ENCODE results near the gene AVEN. TPM values are rescaled to one million over a fixed set of nuclear protein-coding genes. Genes with fewer than 3 reads are reported as not detected.

Gene AVEN
- total and polyA plus RNA-seq, 2 of the 8 experiments (the other 6 are each of a cell fraction or from before 2014, with no cell fraction given): 5.5 to 17.0 TPM

GRCh38 chr15:33872416-33873106 lies 166.4 kb downstream of the AVEN start:
- no peak overlapping the region for H4K91ac ChIP-seq (replicated peaks; ENCODE audit: insufficient read length, low read length)
- no peak overlapping the region for H3K4me3 ChIP-seq (ENCODE audit: extremely low read depth in 1 of 4, insufficient read depth in 2 of 4, low read depth in 3 of 4, low read length in 4 of 4)
- H3K27ac ChIP-seq (ENCODE audit: low read depth, low read length): no peak overlapping the region
- no peak overlapping the region for H2BK15ac ChIP-seq (ENCODE audit: low read length)
- ChIA-PET CTCF (ENCODE audit: partially characterized antibody) (interaction anchor here (0.8 to 1.4 kb wide), 3 partner anchors 14 to 114 kb away, joined by 3 to 4 read pairs (median 4); no protein-coding TSS in a partner anchor), POLR2A (ENCODE audit: partially characterized antibody) (no interaction called here)
- H3K23me2 ChIP-seq (ENCODE audit: low read depth, low read length): no peaks in the 10 kb centered on the region
- no peak overlapping the region for H2AFZ ChIP-seq (ENCODE audit: low read length)
- H3K14ac ChIP-seq (ENCODE audit: insufficient read length): no peak overlapping the region
- no peak overlapping the region for H4K8ac ChIP-seq (ENCODE audit: extremely low read depth, insufficient read depth, low read length)
- no peak overlapping the region for H2BK20ac ChIP-seq (ENCODE audit: low read length)
- H2BK5ac ChIP-seq (ENCODE audit: low read depth, low read length): no peak overlapping the region
- no peak overlapping the region for H3K56ac ChIP-seq (replicated peaks; ENCODE audit: insufficient read length, low read depth, low read length)
- no peaks in the 10 kb centered on the region for H3K79me2 ChIP-seq (ENCODE audit: control insufficient read depth in 1 of 2, insufficient read depth in 2 of 2, low read length in 2 of 2)
- DNase-seq (ENCODE audit: low read depth in 1 of 2, low spot score in 2 of 2) (no peak), FAIRE-seq (no peak)
- H3K79me1 ChIP-seq (ENCODE audit: low read depth, low read length): no peaks in the 10 kb centered on the region
- TF ChIP-seq ZNF274 (IDR thresholded peaks at IDR 0.05; ENCODE audit: borderline replicate concordance, extremely low read depth, low read length) (no peak), RFX5 (IDR thresholded peaks at IDR 0.05; ENCODE audit: borderline replicate concordance, low read depth, low read length) (no peak)
- H2BK12ac ChIP-seq (ENCODE audit: low read depth, low read length): no peak overlapping the region
- no peak overlapping the region for H2AK5ac ChIP-seq (ENCODE audit: low read depth, low read length)
- H3K9ac ChIP-seq (replicated peaks in 1 of 4; ENCODE audit: extremely low read depth in 1 of 4, low read depth in 3 of 4, low read length in 3 of 4): peak overlapping the region in 1 of 4 experiments; percentile 1; a peak in 1 of 7 replicates
- 86% methylated on average over 13 of the region's 13 CpGs; no CpG with 5 or more reads in 1 of the 2 experiments for WGBS, 2 experiments (ENCODE audit: extremely low coverage in 1 of 2, insufficient coverage in 1 of 2, insufficient read length in 1 of 2, insufficient replicate concordance in 2 of 2, low coverage in 1 of 2, low lambda C conversion rate in 2 of 2, missing lambda C conversion rate in 1 of 2)
- no peaks in the 10 kb centered on the region for H3K36me3 ChIP-seq (ENCODE audit: control insufficient read depth in 2 of 4, insufficient read depth in 4 of 4, low read length in 3 of 4)
- H4K5ac ChIP-seq (ENCODE audit: insufficient read length, low read depth, low read length): no peak overlapping the region
- H3K9me3 ChIP-seq (ENCODE audit: insufficient read depth in 2 of 2, low read depth in 1 of 2, low read length in 1 of 2): no peaks in the 10 kb centered on the region
- no peak overlapping the region for H3K4ac ChIP-seq (replicated peaks; ENCODE audit: insufficient read length, low read depth, low read length)
- H3K4me1 ChIP-seq (replicated peaks in 1 of 4; ENCODE audit: control insufficient read depth in 3 of 4, insufficient read depth in 4 of 4, low read length in 3 of 4): peaks cover 0 to 6% (median 5%) of the 10 kb centered on the region in 4 experiments; a peak in 4 of 7 replicates
- no peak overlapping the region for H3K18ac ChIP-seq (ENCODE audit: extremely low read depth, low read length)
- no peak overlapping the region for H2BK120ac ChIP-seq (replicated peaks; ENCODE audit: low read depth, low read length)
- H3K4me2 ChIP-seq (ENCODE audit: insufficient read depth in 1 of 2, low read depth in 2 of 2, low read length in 2 of 2): no peak overlapping the region
- H4K20me1 ChIP-seq (replicated peaks in 1 of 2; ENCODE audit: control insufficient read depth in 1 of 2, insufficient read depth in 2 of 2, low read length in 2 of 2): no peaks in the 10 kb centered on the region
- H3K27me3 ChIP-seq (replicated peaks in 1 of 4; ENCODE audit: control insufficient read depth in 3 of 4, extremely low read depth in 1 of 4, insufficient read depth in 3 of 4, low read length in 3 of 4): no peaks in the 10 kb centered on the region
- no peak overlapping the region for H3K23ac ChIP-seq (ENCODE audit: insufficient read length)

Data from H1 (cell line).